Activated CD8-positive, alpha-beta T cell treated with anti-CD3 and anti-CD28 coated beads for 36 hours (primary cell): Measurements from ENCODE around the gene MTA3. TPM values are rescaled to one million over a fixed set of nuclear protein-coding genes. Genes with fewer than 3 reads are reported as not detected.

Experiments
- ATAC-seq: fragments of 200-7000 bp; cut with Tn5 transposase; one replicate; pipeline ENCODE4 v1.10.0; 2021; ENCODE audit warnings: mild to moderate bottlenecking, moderate library complexity
- CTCF ChIA-PET: fragments of 350-600 bp; sonication (Branson Sonifier 250); formaldehyde crosslinking; loops from one replicate; lab custom pipeline; 2021; ENCODE audit warnings: antibody characterized with exemption; lab: Charles Lee
- POLR2A ChIA-PET: fragments of 350-600 bp; sonication (Branson Sonifier 250); formaldehyde crosslinking; loops from one replicate; lab custom pipeline; 2021; ENCODE audit warnings: antibody characterized with exemption; lab: Charles Lee
- DNase-seq: peaks from one replicate; pipeline ENCODE4 v3.0.0-alpha.2; 2020
- H3K27ac Mint-ChIP-seq: one replicate; pipeline ENCODE4 v1.8.0; 2021; ENCODE audit warnings: mild to moderate bottlenecking, mixed read lengths
- H3K27me3 Mint-ChIP-seq: one replicate; pipeline ENCODE4 v1.8.0; 2021; ENCODE audit warnings: mixed read lengths
- H3K36me3 Mint-ChIP-seq: one replicate; pipeline ENCODE4 v1.8.0; 2021; ENCODE audit warnings: low read depth, mixed read lengths
- H3K4me1 Mint-ChIP-seq: one replicate; pipeline ENCODE4 v1.8.0; 2021; ENCODE audit warnings: low read depth, mixed read lengths
- H3K4me3 Mint-ChIP-seq: one replicate; pipeline ENCODE4 v1.8.0; 2021; ENCODE audit warnings: mild to moderate bottlenecking, moderate library complexity, mixed read lengths
- H3K9me3 Mint-ChIP-seq: one replicate; pipeline ENCODE4 v1.8.0; 2021; ENCODE audit warnings: mixed read lengths
- CTCF ChIP-seq: fragments of 200-600 bp; IDR thresholded peaks from one replicate; pipeline ENCODE4 v1.8.0; 2022; ENCODE audit warnings: antibody characterized with exemption, mild to moderate bottlenecking
- intact Hi-C: fragments of 100-400 bp; cut with micrococcal nuclease; formaldehyde crosslinking; loops from one replicate; pipeline ENCODE4 v1.10.0; 2022
- total RNA-seq, 2 experiments: library from RNA; stranded (reverse); gene quantifications; one replicate each; pipeline ENCODE4 v1.2.3, GENCODE V29; 2021

Gene MTA3
- total RNA-seq, 2 experiments from 2014 or later: 32.6 to 35.9 TPM

- intact Hi-C loops: no loop called here
Measured at GRCh38 chr2:42736598-42737322, 168.3 kb downstream of the MTA3 start.

DNA sequence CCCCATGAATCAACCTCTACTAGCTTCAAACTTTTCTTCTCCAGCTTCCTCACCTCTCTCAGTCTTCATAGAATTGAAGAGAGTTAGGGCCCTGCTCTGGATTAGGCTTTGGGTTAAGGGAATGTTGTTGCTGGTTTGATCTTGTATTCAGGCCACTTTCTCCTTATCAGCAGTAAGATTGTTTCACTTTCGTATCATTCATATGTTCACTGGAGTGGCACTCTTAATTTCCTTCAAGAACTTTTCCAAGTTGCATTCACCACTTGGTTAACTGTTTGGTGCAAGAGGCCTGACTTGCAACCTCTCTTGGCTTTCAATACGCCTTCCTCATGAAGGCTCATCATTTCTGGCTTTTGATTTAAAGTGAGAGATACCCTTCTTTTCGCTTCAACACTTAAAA is 172.7 kb downstream of the MTA3 start:
- Mint-ChIP-seq H3K4me1 (no peaks in the 10 kb centered on the region), H3K27ac (no peak overlapping the region), H3K27me3 (no peaks in the 10 kb centered on the region), H3K36me3 (peaks cover 27% of the 10 kb centered on the region), H3K4me3 (no peak overlapping the region), H3K9me3 (peaks cover 3% of the 10 kb centered on the region)
- ChIA-PET POLR2A (no interaction called here), CTCF (interaction anchor here (1.5 to 1.9 kb wide), 2 partner anchors 18 to 77 kb away, joined by 3 to 4 read pairs; no protein-coding TSS in a partner anchor)
- ATAC-seq (no peak), DNase-seq (no peak)
- no peak for TF ChIP-seq CTCF
- intact Hi-C loops: no loop called here

More at GRCh38 chr2:42736598-42737322, 168.3 kb downstream of the MTA3 start:
- no peaks in the 10 kb centered on the region for H3K4me1 Mint-ChIP-seq
- DNase-seq (no peak), ATAC-seq (no peak)
- H3K36me3 Mint-ChIP-seq: peaks cover 66% of the 10 kb centered on the region
- H3K4me3 Mint-ChIP-seq: no peak overlapping the region
- H3K9me3 Mint-ChIP-seq: peaks cover 20% of the 10 kb centered on the region
- ChIA-PET CTCF (interaction anchor here (0.8 kb wide), 1 partner anchor 15 kb away, joined by 3 read pairs; no protein-coding TSS in a partner anchor), POLR2A (no interaction called here)
- H3K27me3 Mint-ChIP-seq: no peaks in the 10 kb centered on the region
- no peak for TF ChIP-seq CTCF
- H3K27ac Mint-ChIP-seq: no peak overlapping the region

- Mint-ChIP-seq H3K9me3 (peaks cover 2% of the 10 kb centered on the region), H3K27me3 (no peaks in the 10 kb centered on the region), H3K27ac (no peak overlapping the region), H3K4me3 (no peak overlapping the region), H3K4me1 (no peaks in the 10 kb centered on the region), H3K36me3 (peaks cover 14% of the 10 kb centered on the region)
- CTCF ChIA-PET: interaction anchor here (1.6 to 1.9 kb wide), 2 partner anchors 9 to 16 kb away, joined by 4 to 9 read pairs; no protein-coding TSS in a partner anchor
- intact Hi-C loops: no loop called here
- no peak for DNase-seq
- no peak for TF ChIP-seq CTCF
- POLR2A ChIA-PET: interaction anchor here (0.6 to 0.7 kb wide), 2 partner anchors 168 to 198 kb away, joined by 3 to 4 read pairs; no protein-coding TSS in a partner anchor
- ATAC-seq: no peak
Measured at GRCh38 chr2:42742740-42743658, 174.6 kb downstream of the MTA3 start.

DNA sequence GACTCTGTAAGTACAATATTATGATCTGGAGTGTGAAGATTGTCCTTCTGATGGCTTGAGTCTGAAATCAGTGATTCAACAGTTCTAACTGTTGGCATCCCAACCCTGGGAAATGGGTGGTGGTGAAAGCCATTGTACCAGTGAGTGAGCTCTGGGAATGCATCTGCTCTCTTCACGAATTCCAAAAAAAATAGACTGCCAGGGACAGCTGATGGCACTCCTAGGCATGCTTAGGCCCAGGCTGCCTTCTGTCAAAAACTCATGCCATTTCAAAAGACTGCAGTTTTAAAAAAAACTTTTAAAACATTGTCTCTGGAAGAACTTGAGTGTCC is 175.2 kb downstream of the MTA3 start:
- DNase-seq (no peak), ATAC-seq (no peak)
- POLR2A ChIA-PET: no interaction called here
- intact Hi-C loops: no loop called here
- H3K4me1 Mint-ChIP-seq: no peaks in the 10 kb centered on the region
- TF ChIP-seq CTCF: no peak
- H3K36me3 Mint-ChIP-seq: peaks cover 13% of the 10 kb centered on the region
- no peaks in the 10 kb centered on the region for H3K27me3 Mint-ChIP-seq
- peaks cover 2% of the 10 kb centered on the region for H3K9me3 Mint-ChIP-seq
- CTCF ChIA-PET: no interaction called here
- no peak overlapping the region for H3K27ac Mint-ChIP-seq
- no peak overlapping the region for H3K4me3 Mint-ChIP-seq
